A673 (cell line): ENCODE measurements around the gene SMIM8.

Source experiments
- CTCF ChIP-seq: fragments of 300-800, 200-600 bp; sonication (generic); conservative IDR thresholded peaks from 2 replicates; pipeline ENCODE4 v1.5.1; 2017; ENCODE audit warnings: low read depth, mild to moderate bottlenecking, antibody characterized with exemption, low read length, moderate library complexity, mixed read lengths
- EZH2 ChIP-seq: fragments of 200-600 bp; sonication (generic); IDR thresholded peaks from 2 replicates; pipeline ENCODE4 v1.6.1; 2017; ENCODE audit warnings: borderline replicate concordance, low read depth, mild to moderate bottlenecking, mixed read lengths, antibody characterized with exemption, low read length; ENCODE audit not compliant: poor library complexity, severe bottlenecking

GRCh38 chr6:87291883-87292282, 30.5 kb upstream of the SMIM8 start:
- TF ChIP-seq CTCF, result no peak
- no peak for TF ChIP-seq EZH2
